NCI-H187 (cell line): Measurements from ENCODE around the gene GRHL1.

Experiments
- DNase-seq, 2 experiments: peaks; one replicate each; lab custom pipeline; 2025; lab: John Stamatoyannopoulos, UW

GRHL1 gene

GRCh38 chr2:9972621-9973479, 21.4 kb downstream of the GRHL1 start:
- DNase-seq, result no peak

- no peak for DNase-seq
Measured at GRCh38 chr2:9973690-9974089, 22.2 kb downstream of the GRHL1 start.

GRCh38 chr2:9974343-9974742, 22.9 kb downstream of the GRHL1 start:
- DNase-seq, result no peak

GRCh38 chr2:9975328-9975727, 23.8 kb downstream of the GRHL1 start:
- no peak for DNase-seq

- DNase-seq, result no peak
Measured at GRCh38 chr2:9975805-9976447, 24.4 kb downstream of the GRHL1 start.

GRCh38 chr2:9979977-9980376, 28.5 kb downstream of the GRHL1 start:
- no peak for DNase-seq

- no peak for DNase-seq
Measured at GRCh38 chr2:9980520-9980919, 29.0 kb downstream of the GRHL1 start.

GRCh38 chr2:9981655-9982054, 30.2 kb downstream of the GRHL1 start:
- no peak for DNase-seq

GRCh38 chr2:9982248-9982647, 30.8 kb downstream of the GRHL1 start:
- DNase-seq, result no peak

GRCh38 chr2:9982891-9983290, 31.4 kb downstream of the GRHL1 start:
- no peak for DNase-seq

- DNase-seq, result no peak
Measured at GRCh38 chr2:9983401-9984216, 32.1 kb downstream of the GRHL1 start.

- DNase-seq, result peak in 1 of 2 experiments; percentile 27
Measured at GRCh38 chr2:9984217-9984739, 32.8 kb downstream of the GRHL1 start.

- no peak for DNase-seq
Measured at GRCh38 chr2:9984871-9985480, 33.5 kb downstream of the GRHL1 start.

- DNase-seq, result no peak
Measured at GRCh38 chr2:9985531-9986328, 34.2 kb downstream of the GRHL1 start.

GRCh38 chr2:9988320-9988719, 36.8 kb downstream of the GRHL1 start:
- DNase-seq, result no peak

- no peak for DNase-seq
Measured at GRCh38 chr2:9990736-9991135, 39.2 kb downstream of the GRHL1 start.

GRCh38 chr2:9991221-9991620, 39.7 kb downstream of the GRHL1 start:
- DNase-seq, result no peak

- no peak for DNase-seq
Measured at GRCh38 chr2:9991829-9992273, 40.4 kb downstream of the GRHL1 start.

GRCh38 chr2:9992427-9993187, 41.1 kb downstream of the GRHL1 start:
- no peak for DNase-seq

GRCh38 chr2:9993488-9994165, 42.1 kb downstream of the GRHL1 start:
- DNase-seq, result no peak
